Osteocyte (in vitro differentiated cells): ENCODE results near the gene YJEFN3. TPM values are rescaled to one million over a fixed set of nuclear protein-coding genes. Genes with fewer than 3 reads are reported as not detected.

ENCODE experiments used
- DNase-seq: peaks from one replicate; pipeline ENCODE4 v3.0.0; 2021; ENCODE audit warnings: mixed read lengths; ENCODE audit not compliant: unreplicated experiment; ENCODE audit errors: extremely low spot score
- H3K27ac Mint-ChIP-seq: one replicate; pipeline ENCODE4 v1.8.0; 2021; ENCODE audit warnings: mild to moderate bottlenecking, mixed read lengths; ENCODE audit not compliant: unreplicated experiment
- H3K27me3 Mint-ChIP-seq: one replicate; pipeline ENCODE4 v1.8.0; 2021; ENCODE audit warnings: mixed read lengths; ENCODE audit not compliant: unreplicated experiment
- H3K36me3 Mint-ChIP-seq: one replicate; pipeline ENCODE4 v1.8.0; 2021; ENCODE audit warnings: mixed read lengths; ENCODE audit not compliant: unreplicated experiment
- H3K4me1 Mint-ChIP-seq: one replicate; pipeline ENCODE4 v1.8.0; 2021; ENCODE audit warnings: mixed read lengths; ENCODE audit not compliant: unreplicated experiment
- H3K4me3 Mint-ChIP-seq: one replicate; pipeline ENCODE4 v1.8.0; 2021; ENCODE audit warnings: mild to moderate bottlenecking, moderate library complexity, mixed read lengths; ENCODE audit not compliant: unreplicated experiment
- H3K9me3 Mint-ChIP-seq: one replicate; pipeline ENCODE4 v1.8.0; 2021; ENCODE audit warnings: mixed read lengths; ENCODE audit not compliant: unreplicated experiment
- total RNA-seq: library from RNA; stranded (reverse); gene quantifications from 2 replicates; pipeline ENCODE4 v1.2.1, GENCODE V29; 2021
- TF ChIP-seq, protein P1 (sequence below): fragments of 200-600 bp; sonication (generic); IDR thresholded peaks from 2 replicates; pipeline ENCODE4 v1.5.0; 2021; ENCODE audit warnings: antibody characterized with exemption, mild to moderate bottlenecking, moderate library complexity

YJEFN3 gene
- total RNA-seq, 1 donor from 2014 or later, result 6.1 TPM

DNA sequence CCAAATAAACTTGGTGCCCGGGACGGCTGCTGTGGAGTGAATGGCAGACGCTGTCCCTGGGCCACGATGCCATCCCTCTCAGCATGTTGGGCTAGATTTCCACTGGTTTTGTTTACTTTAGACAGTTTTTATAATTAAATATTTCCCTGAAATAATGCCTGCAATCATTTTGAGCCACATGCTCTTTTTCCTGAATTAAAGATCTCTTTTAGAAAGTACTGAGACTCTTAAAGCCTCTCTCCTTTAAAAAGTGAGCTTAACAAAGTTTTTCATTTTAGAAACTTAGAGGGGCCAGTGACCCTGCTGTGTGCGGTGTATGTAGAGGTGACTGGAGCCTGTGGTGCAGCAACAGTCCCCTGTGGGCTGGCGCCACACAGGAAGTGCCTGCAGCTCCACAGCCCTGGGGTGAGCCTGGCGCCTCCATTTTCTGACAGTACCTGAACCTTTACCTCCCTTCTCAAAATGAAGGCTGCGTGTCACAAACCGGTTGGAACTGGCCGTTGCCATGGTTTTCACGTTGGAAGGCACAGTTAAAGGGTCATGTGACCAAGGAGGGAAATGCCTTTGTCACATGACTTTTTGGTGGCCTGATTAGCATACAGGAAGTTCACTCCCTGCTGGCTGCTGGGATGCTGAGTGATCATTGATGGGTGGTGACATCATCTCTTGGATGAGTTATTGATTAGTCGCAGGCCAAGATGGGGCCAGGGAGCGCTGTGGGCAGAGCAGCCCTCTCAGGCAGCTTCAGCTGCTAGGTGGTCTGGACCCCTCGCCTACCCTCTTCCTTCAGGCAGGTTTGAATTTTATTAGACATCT, 39.6 kb upstream of the YJEFN3 start:
- DNase-seq, result peak; percentile 90
- Mint-ChIP-seq H3K27me3 (no peaks in the 10 kb centered on the region), H3K9me3 (no peaks in the 10 kb centered on the region), H3K27ac (peak overlapping the region; percentile 97), H3K4me3 (peak overlapping the region; percentile 31), H3K4me1 (peaks cover 45% of the 10 kb centered on the region), H3K36me3 (peaks cover 3% of the 10 kb centered on the region)
- TF ChIP-seq, protein P1, sequence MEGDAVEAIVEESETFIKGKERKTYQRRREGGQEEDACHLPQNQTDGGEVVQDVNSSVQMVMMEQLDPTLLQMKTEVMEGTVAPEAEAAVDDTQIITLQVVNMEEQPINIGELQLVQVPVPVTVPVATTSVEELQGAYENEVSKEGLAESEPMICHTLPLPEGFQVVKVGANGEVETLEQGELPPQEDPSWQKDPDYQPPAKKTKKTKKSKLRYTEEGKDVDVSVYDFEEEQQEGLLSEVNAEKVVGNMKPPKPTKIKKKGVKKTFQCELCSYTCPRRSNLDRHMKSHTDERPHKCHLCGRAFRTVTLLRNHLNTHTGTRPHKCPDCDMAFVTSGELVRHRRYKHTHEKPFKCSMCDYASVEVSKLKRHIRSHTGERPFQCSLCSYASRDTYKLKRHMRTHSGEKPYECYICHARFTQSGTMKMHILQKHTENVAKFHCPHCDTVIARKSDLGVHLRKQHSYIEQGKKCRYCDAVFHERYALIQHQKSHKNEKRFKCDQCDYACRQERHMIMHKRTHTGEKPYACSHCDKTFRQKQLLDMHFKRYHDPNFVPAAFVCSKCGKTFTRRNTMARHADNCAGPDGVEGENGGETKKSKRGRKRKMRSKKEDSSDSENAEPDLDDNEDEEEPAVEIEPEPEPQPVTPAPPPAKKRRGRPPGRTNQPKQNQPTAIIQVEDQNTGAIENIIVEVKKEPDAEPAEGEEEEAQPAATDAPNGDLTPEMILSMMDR, result no peak

DNA sequence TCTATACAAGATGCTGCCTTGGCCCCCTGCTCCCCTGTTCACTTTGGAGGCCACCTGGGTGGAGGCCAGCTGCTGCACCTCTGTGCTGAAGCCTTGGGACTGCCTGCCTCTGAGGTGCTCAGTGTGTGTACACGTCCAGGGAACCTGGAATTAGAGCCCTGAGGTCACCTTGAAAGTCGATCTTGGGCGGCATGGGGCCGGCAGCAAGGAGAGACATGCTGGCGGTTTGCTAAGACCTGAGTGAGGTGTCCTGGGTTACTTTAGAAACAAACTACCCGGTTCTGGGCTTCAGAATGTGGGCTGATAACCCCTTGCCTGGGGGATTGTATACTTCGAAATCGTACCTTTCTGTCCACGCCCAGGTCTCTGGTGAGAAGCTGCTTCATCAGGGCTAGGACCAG, 38.9 kb upstream of the YJEFN3 start:
- H3K4me3 Mint-ChIP-seq, result no peak overlapping the region
- TF ChIP-seq, protein P1, result no peak
- H3K27me3 Mint-ChIP-seq, result no peaks in the 10 kb centered on the region
- H3K36me3 Mint-ChIP-seq, result peaks cover 7% of the 10 kb centered on the region
- DNase-seq, result no peak
- H3K9me3 Mint-ChIP-seq, result no peaks in the 10 kb centered on the region
- peaks cover 45% of the 10 kb centered on the region for H3K4me1 Mint-ChIP-seq
- H3K27ac Mint-ChIP-seq, result peak overlapping the region; percentile 97

DNA sequence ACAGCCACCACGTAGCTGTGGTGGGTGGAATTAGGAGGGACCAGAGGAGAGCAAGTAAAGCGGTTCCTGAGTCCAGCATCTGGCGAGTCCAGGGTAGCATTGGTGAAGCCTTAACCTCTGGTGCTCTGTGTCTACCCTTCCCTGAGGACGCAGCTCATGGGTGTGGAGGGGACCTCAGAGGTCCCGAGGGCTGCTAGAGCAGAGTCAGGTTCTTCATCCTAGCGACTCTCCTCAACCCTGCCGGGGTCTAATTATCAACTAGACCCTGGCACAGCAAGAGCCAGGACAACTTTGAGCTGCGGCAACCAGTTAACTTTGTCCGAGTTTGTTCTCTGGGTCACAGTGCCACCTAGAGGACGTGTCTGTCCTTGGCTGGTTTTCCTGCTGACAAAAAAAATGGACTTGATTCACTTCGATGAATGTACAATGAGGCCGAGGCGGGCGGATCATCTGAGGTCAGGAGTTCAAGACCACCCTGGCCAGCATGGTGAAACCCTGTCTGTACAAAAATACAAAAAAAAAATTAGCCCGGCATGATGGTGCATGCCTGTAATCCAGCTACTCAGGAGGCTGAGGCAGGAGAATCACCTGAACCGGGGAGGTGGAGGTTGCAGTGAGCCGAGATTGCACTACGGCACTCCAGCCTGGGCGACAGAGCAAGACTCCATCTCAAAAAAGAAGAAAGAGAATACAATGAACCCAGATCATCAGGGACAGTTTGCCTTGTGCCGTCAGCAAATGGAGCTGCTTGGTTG, 38.3 kb upstream of the YJEFN3 start:
- no peak overlapping the region for H3K4me3 Mint-ChIP-seq
- no peaks in the 10 kb centered on the region for H3K9me3 Mint-ChIP-seq
- H3K4me1 Mint-ChIP-seq, result peaks cover 41% of the 10 kb centered on the region
- DNase-seq, result no peak
- TF ChIP-seq, protein P1, result peak; percentile 85
- H3K27me3 Mint-ChIP-seq, result no peaks in the 10 kb centered on the region
- H3K36me3 Mint-ChIP-seq, result peaks cover 7% of the 10 kb centered on the region
- peak overlapping the region; percentile 97 for H3K27ac Mint-ChIP-seq

DNA sequence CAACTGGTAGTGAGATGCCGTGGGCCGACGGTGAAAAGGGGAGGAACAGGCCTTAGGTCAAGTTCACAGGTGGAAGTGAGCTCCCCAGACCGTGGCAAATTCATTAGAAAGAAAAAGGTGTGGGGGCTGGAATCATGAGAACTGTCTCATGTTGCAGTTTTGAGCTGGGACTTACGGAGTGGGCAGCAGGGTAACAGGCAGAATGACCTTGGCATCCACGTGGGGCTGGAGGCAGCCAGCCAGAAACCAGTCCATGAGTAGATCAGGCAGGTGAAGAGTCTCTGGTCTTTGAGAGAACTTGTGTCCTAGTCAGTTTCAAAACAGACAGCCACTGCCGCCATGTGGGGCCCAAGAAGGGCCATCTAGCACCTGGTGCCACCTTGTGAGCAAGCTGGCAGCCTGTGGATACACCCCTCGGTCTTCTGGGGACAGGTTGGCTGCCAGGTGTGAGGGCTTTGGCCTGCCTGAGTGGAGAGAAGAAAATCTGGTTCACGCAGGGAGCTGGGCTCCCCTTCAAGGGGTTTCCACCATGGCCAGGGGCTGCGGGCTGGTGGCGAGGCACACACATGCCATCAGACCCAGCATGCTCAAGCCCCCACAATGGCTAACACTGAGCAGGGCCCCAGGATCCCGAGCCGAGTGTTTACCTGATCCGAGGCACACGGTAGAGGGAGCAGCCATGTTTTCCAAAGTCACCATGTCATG, 37.2 kb upstream of the YJEFN3 start:
- Mint-ChIP-seq H3K4me1 (peaks cover 31% of the 10 kb centered on the region), H3K4me3 (no peak overlapping the region), H3K9me3 (no peaks in the 10 kb centered on the region), H3K36me3 (peaks cover 15% of the 10 kb centered on the region), H3K27me3 (no peaks in the 10 kb centered on the region), H3K27ac (no peak overlapping the region)
- DNase-seq, result no peak
- TF ChIP-seq, protein P1, result no peak
